ENCODE results near the gene SECTM1.
"Not testable (repeated sequence)": the region's sequence is repeated elsewhere in the genome, so short reads cannot be mapped to it uniquely, and the experiment has no call there.

SECTM1 gene

DNA sequence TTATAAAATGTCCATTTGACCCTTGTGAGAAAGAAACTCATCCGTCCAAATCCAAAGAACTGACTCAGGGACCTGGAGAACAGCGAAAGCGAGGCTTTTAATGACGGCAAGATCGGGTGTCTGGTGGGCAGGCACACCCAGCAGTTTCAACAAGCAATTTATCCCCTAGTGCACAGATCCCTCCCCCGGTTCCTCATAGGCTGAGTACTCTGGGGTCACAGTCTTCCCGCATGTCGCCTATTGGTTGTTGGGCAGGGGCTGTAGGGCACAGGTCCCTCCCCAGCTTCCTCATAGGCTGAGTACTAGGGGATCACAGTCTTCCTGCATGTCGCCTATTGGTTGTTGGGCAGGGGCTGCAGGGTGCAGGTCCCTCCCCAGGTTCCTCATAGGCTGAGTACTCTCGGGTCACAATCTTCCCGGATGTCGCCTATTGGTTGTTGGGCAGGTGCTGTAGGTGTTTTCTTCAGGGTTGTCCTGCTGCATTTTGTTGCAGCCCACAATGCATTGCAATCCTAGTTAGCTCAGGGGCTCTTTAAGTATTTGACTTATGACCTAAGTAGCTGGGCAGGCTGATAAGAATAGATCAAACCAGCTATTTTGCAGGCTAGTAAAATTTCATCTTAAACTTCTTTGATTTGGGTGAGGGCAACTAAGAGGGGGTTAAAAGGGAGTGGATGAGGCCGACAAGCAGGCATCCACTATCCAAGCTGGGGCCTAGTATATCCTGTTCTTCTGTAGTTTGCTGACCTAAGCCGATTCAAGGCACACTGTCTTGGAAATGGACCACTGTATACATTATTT, 34.4 kb upstream of the SECTM1 start:
- DNase-seq: peak; percentile 21

- DNase-seq: no peak
These were observed 33.2 kb upstream of the SECTM1 start for GRCh38 chr17:82366749-82367148.

DNA sequence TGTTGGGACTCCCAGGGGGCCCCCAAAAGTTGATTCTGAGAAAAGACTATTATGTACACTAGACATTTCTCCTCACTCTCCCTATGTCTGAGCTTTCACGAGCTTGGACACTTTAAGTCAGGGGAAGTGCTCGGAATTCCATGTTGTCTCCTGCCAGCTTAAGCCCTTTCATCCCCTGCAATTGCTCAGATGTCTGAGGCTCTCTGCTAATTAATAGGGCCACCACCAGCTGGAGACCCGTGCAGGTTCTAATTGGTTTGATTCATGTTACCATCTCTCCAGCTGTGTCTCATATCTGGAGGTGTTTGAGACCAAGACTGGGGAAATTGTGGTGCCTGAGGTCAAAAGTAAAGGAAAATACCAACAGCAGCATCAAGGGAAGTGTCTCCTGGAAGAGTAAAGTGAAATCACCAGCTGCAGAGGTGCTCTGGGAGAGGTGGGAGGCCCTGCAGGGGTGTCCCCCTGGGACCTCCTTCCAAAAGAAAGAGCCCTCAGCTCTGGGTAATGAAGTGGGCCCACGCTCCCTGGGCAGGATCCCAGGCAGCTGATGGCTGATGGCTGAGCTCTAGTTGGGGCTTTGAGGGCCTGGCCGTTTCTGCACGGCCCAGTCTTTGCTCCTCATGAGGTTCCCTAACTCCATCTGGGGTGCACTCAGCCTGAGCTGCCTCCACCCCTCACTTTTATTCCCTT, 32.2 kb upstream of the SECTM1 start:
- no peak for DNase-seq

- no peak for DNase-seq
These were observed 28.5 kb upstream of the SECTM1 start for GRCh38 chr17:82361885-82362633.

GRCh38 chr17:82359451-82360074, 26.0 kb upstream of the SECTM1 start:
- not testable (repeated sequence) for DNase-seq

- DNase-seq: peak; percentile 44
These were observed 25.1 kb upstream of the SECTM1 start, which contains the start of gene TEX19 for GRCh38 chr17:82358465-82359350. Gene TEX19, plus strand, starts transcription at chr17:82359247. Its CDS starts 2,904 bp downstream, at chr17:82362151.

- DNase-seq: no peak
These were observed 23.8 kb upstream of the SECTM1 start for GRCh38 chr17:82357394-82357793.

- DNase-seq: no peak
These were observed 23.3 kb upstream of the SECTM1 start for GRCh38 chr17:82356845-82357355.

GRCh38 chr17:82355770-82356427, 22.3 kb upstream of the SECTM1 start:
- DNase-seq: no peak

GRCh38 chr17:82354804-82355308, 21.3 kb upstream of the SECTM1 start:
- DNase-seq: no peak

GRCh38 chr17:82353484-82353883, 19.9 kb upstream of the SECTM1 start:
- no peak for DNase-seq

- DNase-seq: peak; percentile 86
These were observed 18.3 kb upstream of the SECTM1 start for GRCh38 chr17:82351713-82352488.

- no peak for DNase-seq
These were observed 17.7 kb upstream of the SECTM1 start for GRCh38 chr17:82351254-82351712.

GRCh38 chr17:82350182-82351030, 16.8 kb upstream of the SECTM1 start:
- peak; percentile 50 for DNase-seq

GRCh38 chr17:82349287-82349701, 15.7 kb upstream of the SECTM1 start:
- DNase-seq: no peak

- no peak for DNase-seq
These were observed 15.3 kb upstream of the SECTM1 start for GRCh38 chr17:82348866-82349265.

- DNase-seq: no peak
These were observed 14.9 kb upstream of the SECTM1 start for GRCh38 chr17:82348434-82348833.

DNA sequence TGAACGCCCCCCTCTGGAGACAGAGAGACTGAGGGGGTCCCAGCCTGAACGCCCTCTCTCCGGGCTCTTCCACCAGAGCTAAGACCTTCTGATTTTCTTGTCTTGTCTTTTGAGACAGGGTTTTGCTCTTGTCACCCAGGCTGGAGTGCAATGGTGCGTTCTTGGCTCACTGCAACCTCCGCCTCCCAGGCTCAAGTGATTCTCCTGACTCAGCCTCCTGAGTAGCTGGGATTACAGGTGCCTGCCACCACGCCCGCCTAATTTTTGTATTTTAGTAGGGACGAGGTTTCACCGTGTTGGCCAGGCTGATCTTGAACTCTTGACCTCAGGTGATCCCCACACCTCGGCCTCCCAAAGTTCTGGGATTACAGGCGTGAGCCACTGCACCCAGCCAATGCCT, 14.4 kb upstream of the SECTM1 start:
- not testable (repeated sequence) for DNase-seq
